K562 (cell line): ENCODE results near the gene SLC5A4. TPM values are rescaled to one million over a fixed set of nuclear protein-coding genes. Genes with fewer than 3 reads are reported as not detected.

Experiments used
- ATAC-seq: fragments of 200-7000 bp; cut with Tn5 transposase; 3 replicates; pipeline ENCODE4 v1.9.1; 2020; ENCODE audit warnings: moderate library complexity
- BruUV-seq: library from RNA; stranded (reverse); fragments of 400-500 nt; replicated peaks from 2 replicates; lab custom pipeline; 2021; lab: Mats Ljungman, UMichigan
- CTCF ChIA-PET: fragments of 300-600 bp; formaldehyde crosslinking; extraction: SDS; loops from one replicate; lab custom pipeline; 2021; ENCODE audit warnings: low intra/inter-chr PET ratio; lab: Yijun Ruan, JAX
- POLR2A ChIA-PET: fragments of 300-600, 350-650 bp; sonication (Branson Sonifier 250); formaldehyde crosslinking; extraction: SDS; loops from one replicate; lab custom pipeline; 2021; ENCODE audit warnings: antibody characterized with exemption, inconsistent platforms; lab: Yijun Ruan, JAX
- DNase-seq, 4 experiments: peaks; one replicate each; pipeline versions ENCODE4 v3.0.0 to v3.0.0-alpha.2; 2011 to 2018; ENCODE audit warnings: low spot score in 3 of 4, mixed read lengths in 3 of 4; ENCODE audit errors: extremely low read depth in 1 of 4
- FAIRE-seq: peaks from 2 replicates; lab custom pipeline; 2011; peaks lifted over from hg19 to GRCh38; lab: Jason Lieb, UNC
- H2AFZ ChIP-seq: 2 replicates; pipeline ENCODE4 v1.6.0; 2011; ENCODE audit warnings: low read depth, low read length, control low read depth, inconsistent platforms
- H3K27ac ChIP-seq: fragments of 200-600 bp; 3 replicates; pipeline ENCODE4 v1.8.0; 2011; ENCODE audit warnings: low read depth, mild to moderate bottlenecking, control low read depth, inconsistent platforms, low read length, moderate library complexity, mixed read lengths; ENCODE audit errors: extremely low read depth
- H3K27me3 ChIP-seq, 2 experiments: fragments of 300-600 bp in 1 of 2; 2 replicates in 1 of 2; 3 replicates in 1 of 2; pipeline versions ENCODE4 v1.6.0 to v1.8.0; 2011; ENCODE audit warnings: inconsistent platforms in 2 of 2, low read length in 2 of 2, mild to moderate bottlenecking in 1 of 2, mixed read lengths in 1 of 2, moderate library complexity in 1 of 2; ENCODE audit not compliant: control insufficient read depth in 2 of 2, insufficient read depth in 2 of 2
- H3K36me3 ChIP-seq: fragments of 300-600 bp; 3 replicates; pipeline ENCODE4 v1.8.0; 2011; ENCODE audit warnings: mild to moderate bottlenecking, low read length, inconsistent platforms; ENCODE audit not compliant: control insufficient read depth, insufficient read depth
- H3K4me1 ChIP-seq, 2 experiments: fragments of 200-600 bp in 1 of 2; replicated peaks in 1 of 2; 2 replicates in 1 of 2; 3 replicates in 1 of 2; pipeline versions ENCODE4 v1.5.1 to v1.8.0; 2011; ENCODE audit warnings: inconsistent platforms in 2 of 2, low read length in 2 of 2, mild to moderate bottlenecking in 1 of 2, mixed read lengths in 1 of 2, moderate library complexity in 1 of 2; ENCODE audit not compliant: control insufficient read depth in 2 of 2, insufficient read depth in 2 of 2
- H3K4me2 ChIP-seq: 2 replicates; pipeline ENCODE4 v1.6.1; 2011; ENCODE audit warnings: low read length, control low read depth, inconsistent platforms, mixed read lengths; ENCODE audit not compliant: insufficient read depth
- H3K4me3 ChIP-seq: fragments of 200-600 bp; sonication (generic), shearing (Covaris generic); 2 replicates; pipeline ENCODE4 v1.5.1; 2016; ENCODE audit warnings: control low read depth, inconsistent platforms
- H3K79me2 ChIP-seq: fragments of 200-600 bp; 3 replicates; pipeline ENCODE4 v1.8.0; 2011; ENCODE audit warnings: low read length, inconsistent platforms; ENCODE audit not compliant: control insufficient read depth, insufficient read depth
- H3K9ac ChIP-seq, 2 experiments: 2 replicates each; pipeline versions ENCODE4 v1.6.0 to v1.6.1; 2011; ENCODE audit warnings: low read depth in 2 of 2, low read length in 2 of 2, control low read depth in 1 of 2, inconsistent platforms in 1 of 2, mild to moderate bottlenecking in 1 of 2, mixed read lengths in 1 of 2; ENCODE audit not compliant: insufficient read depth in 1 of 2
- H3K9me1 ChIP-seq: one replicate; pipeline ENCODE4 v1.6.0; 2011; ENCODE audit warnings: inconsistent platforms, mild to moderate bottlenecking, low read length, moderate library complexity; ENCODE audit not compliant: control insufficient read depth, insufficient read depth
- H3K9me3 ChIP-seq: replicated peaks from 2 replicates; pipeline ENCODE4 v1.5.1; 2011; ENCODE audit warnings: low read depth, low read length, inconsistent platforms; ENCODE audit not compliant: control insufficient read depth, insufficient read depth
- H4K20me1 ChIP-seq: replicated peaks from 2 replicates; pipeline ENCODE4 v1.6.1; 2011; ENCODE audit warnings: low read length, inconsistent platforms, mixed read lengths; ENCODE audit not compliant: control insufficient read depth, insufficient read depth
- EHMT2 ChIP-seq: fragments of 450-650 bp; IDR thresholded peaks from 2 replicates; pipeline ENCODE4 v1.6.1; 2018; ENCODE audit warnings: antibody characterized with exemption
- HDAC2 ChIP-seq: fragments of 450-650 bp; IDR thresholded peaks from 2 replicates; pipeline ENCODE4 v1.6.1; 2016; ENCODE audit warnings: mild to moderate bottlenecking
- KLF1 ChIP-seq: fragments of 450-650 bp; IDR thresholded peaks from 2 replicates; pipeline ENCODE4 v1.6.1; 2016; ENCODE audit warnings: missing genetic modification characterization, missing compliant biosample characterization
- MCM2 ChIP-seq: fragments of 450-650 bp; IDR thresholded peaks from 2 replicates; pipeline ENCODE4 v1.6.1; 2017; ENCODE audit warnings: low read depth, mild to moderate bottlenecking
- NCOA2 ChIP-seq, 2 experiments: fragments of 450-650 bp; IDR thresholded peaks; 2 replicates each; pipeline ENCODE4 v1.6.1; 2018; ENCODE audit warnings: mild to moderate bottlenecking in 2 of 2, moderate library complexity in 1 of 2; ENCODE audit not compliant: partially characterized antibody in 2 of 2
- RBM14 ChIP-seq: fragments of 200-400 bp; formaldehyde crosslinking; IDR thresholded peaks from 2 replicates; pipeline ENCODE4 v1.6.1; 2018; ENCODE audit warnings: low read depth, mild to moderate bottlenecking, low read length, moderate library complexity, borderline replicate concordance; ENCODE audit not compliant: insufficient read depth
- TAF15 ChIP-seq: fragments of 200-400 bp; formaldehyde crosslinking; IDR thresholded peaks from 2 replicates; pipeline ENCODE4 v1.6.1; 2017; ENCODE audit warnings: mild to moderate bottlenecking, low read depth, low read length, moderate library complexity
- ZNF134 ChIP-seq: fragments of 250-450 bp; sonication (Bioruptor Pico); conservative IDR thresholded peaks from 2 replicates; pipeline ENCODE4 v1.4.0; 2020
- ZNF408 ChIP-seq: fragments of 250-450 bp; sonication (Bioruptor Pico); IDR thresholded peaks from 2 replicates; pipeline ENCODE4 v1.4.0; 2020; ENCODE audit warnings: low read depth, mild to moderate bottlenecking, moderate library complexity
- ZNF41 ChIP-seq: fragments of 250-450 bp; sonication (Bioruptor Pico); conservative IDR thresholded peaks from 2 replicates; pipeline ENCODE4 v1.4.0; 2020; ENCODE audit warnings: mild to moderate bottlenecking
- ZNF444 ChIP-seq: fragments of 250-450 bp; sonication (Bioruptor Pico); IDR thresholded peaks from 2 replicates; pipeline ENCODE4 v1.4.0; 2020; ENCODE audit warnings: mild to moderate bottlenecking, moderate library complexity
- ZSCAN29 ChIP-seq: fragments of 450-650 bp; IDR thresholded peaks from 2 replicates; pipeline ENCODE4 v1.6.1; 2017
- WGBS: fragments of 100-300 bp; shearing (Covaris generic); methylation state at CpG from one replicate; pipeline ENCODE4 v1.1.6; 2016; ENCODE audit warnings: low coverage, mixed read lengths; ENCODE audit not compliant: insufficient coverage; ENCODE audit errors: missing lambda C conversion rate; 5-methylcytosine and 5-hydroxymethylcytosine counted together
- in situ Hi-C: fragments of 300-500 bp; cut with MboI; formaldehyde crosslinking; loops from 4 replicates; pipeline ENCODE4 v1.15.0; 2018; ENCODE audit warnings: inconsistent platforms, mixed read lengths
- intact Hi-C: fragments of 100-400 bp; cut with micrococcal nuclease; formaldehyde crosslinking; loops from 2 replicates; pipeline ENCODE4 v1.14.2; 2022
- polyA plus RNA-seq, 8 experiments: library from polyadenylated mRNA; depleted of rRNA in 4 of 8; stranded (reverse) in 5 of 8; unstranded in 3 of 8; fragments of >200 nt; fragmentation: Nextera tagmentation in 2 of 8; fragmentation: Illumina TruSeq in 1 of 8; extraction: Ambion mirVana in 2 of 8; extraction: Trizol in 1 of 8; gene quantifications; 2 replicates each; pipeline versions ENCODE4 v1.2.1 to v1.2.3, GENCODE V29; 2011 to 2014; ENCODE audit warnings: inconsistent platforms in 1 of 8, missing spikeins in 1 of 8
- total RNA-seq, 7 experiments: library from RNA; depleted of rRNA in 6 of 7; stranded (reverse); fragments of >200 nt in 6 of 7; fragmentation: Illumina TruSeq in 2 of 7; extraction: Trizol in 2 of 7; gene quantifications; 2 replicates each; pipeline versions ENCODE4 v1.2.1 to v1.2.3, GENCODE V29; 2011 to 2021; ENCODE audit warnings: low replicate concordance in 1 of 7
- TF ChIP-seq, protein P1 (sequence below): sonication (generic); formaldehyde crosslinking; IDR thresholded peaks from 2 replicates; pipeline ENCODE4 v1.8.0; 2022; ENCODE audit warnings: mild to moderate bottlenecking, missing genetic modification reagents
- TF ChIP-seq, protein P2 (sequence below): fragments of 250-450 bp; sonication (Bioruptor Pico); IDR thresholded peaks from 2 replicates; pipeline ENCODE4 v1.5.0; 2021; ENCODE audit warnings: mild to moderate bottlenecking, moderate library complexity
- TF ChIP-seq, protein P3 (sequence below): fragments of 450-650 bp; IDR thresholded peaks from 2 replicates; pipeline ENCODE4 v1.6.1; 2016; ENCODE audit warnings: low read depth, mild to moderate bottlenecking, moderate library complexity
- TF ChIP-seq, protein P4 (sequence below): sonication (generic); formaldehyde crosslinking; IDR thresholded peaks from 2 replicates; pipeline ENCODE4 v1.8.1; 2023; ENCODE audit warnings: mild to moderate bottlenecking, missing genetic modification reagents
- TF ChIP-seq, protein P5 (sequence below): fragments of 250-450 bp; sonication (Bioruptor Pico); IDR thresholded peaks from 2 replicates; pipeline ENCODE4 v1.8.0; 2021; ENCODE audit warnings: borderline replicate concordance, mild to moderate bottlenecking, moderate library complexity; ENCODE audit not compliant: poor library complexity, severe bottlenecking

SLC5A4 gene
- total and polyA plus RNA-seq, 9 of the 15 experiments (the other 6 are each of a cell fraction or from before 2014, with no cell fraction given) = not detected

DNA sequence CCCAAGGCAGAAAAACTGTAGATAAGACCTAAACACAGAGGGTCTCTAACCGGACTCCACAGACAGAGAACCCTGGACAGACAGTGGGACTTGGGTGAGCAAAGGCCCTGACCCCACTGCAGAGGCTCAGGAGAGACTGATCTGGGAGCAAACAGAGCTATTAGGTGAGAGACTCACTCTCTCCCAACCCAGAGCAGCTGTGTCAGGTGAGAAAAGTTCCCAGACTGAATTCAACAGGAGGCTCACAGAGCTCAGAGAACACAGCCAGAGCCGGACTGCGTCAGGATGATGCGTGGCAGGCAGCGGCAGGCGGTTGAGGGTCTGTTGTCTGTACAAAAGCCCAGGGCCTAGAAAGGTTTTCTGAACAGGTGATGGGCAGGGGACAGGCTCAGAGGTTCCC lies 55.8 kb downstream of the SLC5A4 start:
- no peak overlapping the region for H2AFZ ChIP-seq
- H3K4me3 ChIP-seq = no peak overlapping the region
- H3K9me1 ChIP-seq = no peaks in the 10 kb centered on the region
- ChIA-PET CTCF (no interaction called here), POLR2A (no interaction called here)
- ATAC-seq (no peak), DNase-seq (no peak), FAIRE-seq (peak; percentile 15)
- no peak overlapping the region for H3K27ac ChIP-seq
- H3K9me3 ChIP-seq = no peaks in the 10 kb centered on the region
- no peak overlapping the region for H3K4me2 ChIP-seq
- BruUV-seq = no TSS peak
- H3K9ac ChIP-seq = no peak overlapping the region
- H3K36me3 ChIP-seq = no peaks in the 10 kb centered on the region
- 0% methylated on average over 6 of the region's 6 CpGs for whole genome bisulfite sequencing
- in situ Hi-C loops = no loop called here
- no peak for TF ChIP-seq ZNF408 (CRISPR knock-in tag)
- TF ChIP-seq, protein P1, sequence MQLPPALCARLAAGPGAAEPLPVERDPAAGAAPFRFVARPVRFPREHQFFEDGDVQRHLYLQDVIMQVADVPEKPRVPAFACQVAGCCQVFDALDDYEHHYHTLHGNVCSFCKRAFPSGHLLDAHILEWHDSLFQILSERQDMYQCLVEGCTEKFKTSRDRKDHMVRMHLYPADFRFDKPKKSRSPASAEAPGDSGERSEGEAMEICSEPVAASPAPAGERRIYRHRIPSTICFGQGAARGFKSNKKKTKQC = no peak
- TF ChIP-seq EHMT2 = no peak
- TF ChIP-seq KLF1 (tag) = no peak
- TF ChIP-seq ZNF41 = no peak
- no peak for TF ChIP-seq ZNF444 (CRISPR knock-in tag)
- TF ChIP-seq, protein P2, sequence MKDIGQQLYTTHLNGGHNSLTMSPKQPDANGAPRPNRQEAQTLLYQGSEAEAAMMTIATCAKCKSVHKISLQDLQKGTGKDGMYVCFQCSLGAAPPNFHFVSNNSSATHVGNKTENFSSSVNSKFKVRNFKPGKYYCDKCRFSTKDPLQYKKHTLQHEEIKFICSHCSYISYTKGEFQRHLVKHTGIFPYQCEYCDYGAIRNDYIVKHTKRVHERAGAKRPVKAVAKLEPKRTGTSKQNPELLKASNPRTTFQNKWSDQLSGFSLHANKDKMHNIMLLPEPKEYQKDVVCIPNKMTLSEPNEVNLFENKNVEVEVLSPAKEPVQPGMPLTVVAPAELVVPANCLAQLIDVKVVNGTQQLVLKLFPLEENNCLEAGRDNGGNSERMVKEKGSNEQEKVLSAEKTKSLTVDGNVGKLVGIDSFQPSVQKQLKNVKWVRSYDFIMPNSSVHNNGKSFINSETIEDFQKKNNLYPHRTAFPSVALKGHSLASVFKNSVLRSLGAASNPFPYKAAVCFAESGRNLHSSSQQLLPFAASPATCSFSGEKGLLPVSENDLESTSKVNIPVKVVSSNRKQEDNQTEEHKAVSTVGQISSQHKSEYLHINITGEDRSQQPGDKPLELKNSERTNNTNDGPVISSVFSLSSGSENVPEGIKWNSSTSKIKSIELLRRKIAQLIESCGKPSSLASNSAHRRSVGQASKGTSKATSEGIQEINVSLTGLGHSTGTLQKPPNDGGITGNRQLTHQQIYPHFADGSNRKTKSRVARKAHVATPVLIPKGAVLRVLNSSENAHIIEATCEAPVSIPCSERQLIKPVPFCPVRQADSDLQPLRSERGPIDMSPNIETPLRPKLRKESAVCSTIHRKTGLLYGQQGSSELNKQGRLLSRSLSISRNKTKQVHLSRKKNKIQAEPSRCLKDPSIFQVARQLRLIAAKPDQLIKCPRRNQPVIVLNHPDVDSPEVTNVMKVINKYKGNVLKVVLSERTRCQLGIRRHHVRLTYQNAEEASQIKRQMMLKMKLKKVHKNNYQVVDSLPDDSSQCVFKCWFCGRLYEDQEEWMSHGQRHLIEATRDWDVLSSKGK = no peak
- TF ChIP-seq ZNF134 (CRISPR knock-in tag) = no peak
- no peak for TF ChIP-seq MCM2
- no peak for TF ChIP-seq TAF15
- no peak for TF ChIP-seq NCOA2 (IDR thresholded peaks at IDR 0.05; ENCODE audit: partially characterized antibody in 2 of 2)
- TF ChIP-seq, protein P3, sequence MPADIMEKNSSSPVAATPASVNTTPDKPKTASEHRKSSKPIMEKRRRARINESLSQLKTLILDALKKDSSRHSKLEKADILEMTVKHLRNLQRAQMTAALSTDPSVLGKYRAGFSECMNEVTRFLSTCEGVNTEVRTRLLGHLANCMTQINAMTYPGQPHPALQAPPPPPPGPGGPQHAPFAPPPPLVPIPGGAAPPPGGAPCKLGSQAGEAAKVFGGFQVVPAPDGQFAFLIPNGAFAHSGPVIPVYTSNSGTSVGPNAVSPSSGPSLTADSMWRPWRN = no peak
- TF ChIP-seq HDAC2 = no peak
- TF ChIP-seq RBM14 = no peak
- TF ChIP-seq, protein P4, sequence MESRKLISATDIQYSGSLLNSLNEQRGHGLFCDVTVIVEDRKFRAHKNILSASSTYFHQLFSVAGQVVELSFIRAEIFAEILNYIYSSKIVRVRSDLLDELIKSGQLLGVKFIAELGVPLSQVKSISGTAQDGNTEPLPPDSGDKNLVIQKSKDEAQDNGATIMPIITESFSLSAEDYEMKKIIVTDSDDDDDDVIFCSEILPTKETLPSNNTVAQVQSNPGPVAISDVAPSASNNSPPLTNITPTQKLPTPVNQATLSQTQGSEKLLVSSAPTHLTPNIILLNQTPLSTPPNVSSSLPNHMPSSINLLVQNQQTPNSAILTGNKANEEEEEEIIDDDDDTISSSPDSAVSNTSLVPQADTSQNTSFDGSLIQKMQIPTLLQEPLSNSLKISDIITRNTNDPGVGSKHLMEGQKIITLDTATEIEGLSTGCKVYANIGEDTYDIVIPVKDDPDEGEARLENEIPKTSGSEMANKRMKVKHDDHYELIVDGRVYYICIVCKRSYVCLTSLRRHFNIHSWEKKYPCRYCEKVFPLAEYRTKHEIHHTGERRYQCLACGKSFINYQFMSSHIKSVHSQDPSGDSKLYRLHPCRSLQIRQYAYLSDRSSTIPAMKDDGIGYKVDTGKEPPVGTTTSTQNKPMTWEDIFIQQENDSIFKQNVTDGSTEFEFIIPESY = no peak
- no peak for TF ChIP-seq ZSCAN29
- TF ChIP-seq, protein P5, sequence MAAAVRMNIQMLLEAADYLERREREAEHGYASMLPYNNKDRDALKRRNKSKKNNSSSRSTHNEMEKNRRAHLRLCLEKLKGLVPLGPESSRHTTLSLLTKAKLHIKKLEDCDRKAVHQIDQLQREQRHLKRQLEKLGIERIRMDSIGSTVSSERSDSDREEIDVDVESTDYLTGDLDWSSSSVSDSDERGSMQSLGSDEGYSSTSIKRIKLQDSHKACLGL (CRISPR knock-in tag) = no peak
- H4K20me1 ChIP-seq = no peaks in the 10 kb centered on the region
- H3K27me3 ChIP-seq = peaks cover 0 to 18% of the 10 kb centered on the region in 2 experiments; a peak in 2 of 5 replicates
- no peaks in the 10 kb centered on the region for H3K79me2 ChIP-seq
- H3K4me1 ChIP-seq = peaks cover 0 to 18% of the 10 kb centered on the region in 2 experiments; a peak in 1 of 5 replicates
- intact Hi-C loops = no loop called here
